Lower leg skin (tissue), 4 donors: ENCODE data around the gene FBXL22. TPM values are rescaled to one million over a fixed set of nuclear protein-coding genes. Genes with fewer than 3 reads are reported as not detected.

Source experiments
- DNase-seq, 2 donors: peaks; one replicate each; pipeline ENCODE4 v3.0.0-alpha.2; 2019; ENCODE audit warnings: low spot score in 2 of 2
- H3K4me3 ChIP-seq: fragments of 200-600 bp; sonication (generic); 2 replicates; pipeline ENCODE4 v1.5.1; 2017; ENCODE audit warnings: mild to moderate bottlenecking, low read depth; ENCODE audit not compliant: poor library complexity, severe bottlenecking
- CTCF ChIP-seq, 3 donors: fragments of 450-650 bp; IDR thresholded peaks; one replicate each; pipeline ENCODE4 v1.5.1; 2016; ENCODE audit warnings: antibody characterized with exemption in 3 of 3, mild to moderate bottlenecking in 3 of 3, moderate library complexity in 2 of 3
- POLR2A ChIP-seq, 2 donors: fragments of 450-650 bp; IDR thresholded peaks; one replicate each; pipeline ENCODE4 v1.6.1; 2016 to 2017; ENCODE audit warnings: antibody characterized with exemption in 2 of 2, mild to moderate bottlenecking in 1 of 2, moderate library complexity in 1 of 2
- WGBS, 2 donors: methylation state at CpG; one replicate each; pipeline ENCODE4 v1.1.5; 2018; 5-methylcytosine and 5-hydroxymethylcytosine counted together
- intact Hi-C: fragments of 100-400 bp; cut with DNase I; formaldehyde crosslinking; loops from one replicate; pipeline ENCODE4 v1.15.0; 2023; ENCODE audit warnings: low total_unique reads
- total RNA-seq, 4 donors: library from RNA; depleted of rRNA; stranded (reverse); fragments of >200 nt; gene quantifications; one replicate each; pipeline ENCODE4 v1.1.0, GENCODE V29; 2016

The FBXL22 gene
- total RNA-seq, 4 donors from 2014 or later, result 0.25 to 4.2 (median 1.2) TPM; not detected in 1

DNA sequence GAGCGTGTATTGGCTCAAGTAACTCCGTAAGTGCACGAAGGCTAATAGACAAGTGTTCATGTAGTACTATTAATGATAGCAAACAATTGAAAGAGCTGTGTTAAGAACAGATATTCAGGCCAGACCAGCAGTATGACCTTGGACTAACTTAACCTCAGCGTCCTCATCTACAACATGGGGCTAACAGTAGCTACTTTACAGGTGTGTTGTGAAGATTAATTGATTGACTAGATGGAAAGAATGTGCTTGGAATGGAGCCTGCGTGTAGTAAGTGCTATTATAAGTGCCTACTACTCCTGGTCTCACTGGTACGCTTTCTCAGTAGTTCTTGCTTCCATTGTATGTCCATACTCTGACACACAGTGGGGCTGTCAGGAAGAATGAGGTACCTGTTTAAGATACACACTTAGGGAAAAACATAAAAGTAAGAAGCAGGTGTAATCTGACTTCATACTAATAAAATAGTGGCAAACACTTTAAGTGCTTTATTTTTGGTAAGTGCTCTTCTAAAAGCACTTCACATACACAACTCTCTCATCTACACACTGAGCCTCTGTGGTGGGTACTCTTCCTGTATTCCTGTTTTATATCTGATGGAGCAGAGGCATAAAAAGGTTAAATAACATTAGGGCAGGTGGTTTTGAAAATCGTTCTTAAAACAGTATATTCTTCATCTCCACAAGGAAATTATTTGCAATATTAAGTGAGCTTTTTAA, 24.3 kb upstream of the FBXL22 start:
- WGBS, 2 donors, result 90 to 92% methylated on average over 7 of the region's 7 CpGs
- intact Hi-C loops, result no loop called here
- H3K4me3 ChIP-seq, result no peak overlapping the region
- TF ChIP-seq POLR2A (IDR thresholded peaks at IDR 0.05), result no peak
- TF ChIP-seq CTCF (IDR thresholded peaks at IDR 0.05), result no peak
- DNase-seq, result no peak

DNA sequence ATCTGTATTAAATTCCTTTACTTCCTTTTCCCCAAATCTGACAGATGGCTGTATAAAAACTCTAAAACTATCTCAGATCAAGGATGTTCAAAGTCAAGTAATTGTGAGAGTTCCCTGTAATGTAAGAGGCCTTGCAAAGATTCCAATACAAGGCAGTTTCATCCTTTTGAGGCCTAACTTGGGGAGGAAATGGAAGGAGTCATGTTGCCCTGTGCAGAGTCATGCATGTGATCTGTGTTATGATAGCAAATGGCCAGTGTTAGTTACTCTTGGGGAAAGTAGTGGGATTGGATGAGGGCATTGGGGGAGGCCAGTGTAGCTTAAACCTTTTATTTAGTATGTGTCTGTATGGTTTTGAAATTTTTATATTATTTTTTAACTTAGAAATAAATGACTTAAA, 23.7 kb upstream of the FBXL22 start:
- no peak overlapping the region for H3K4me3 ChIP-seq
- intact Hi-C loops, result no loop called here
- DNase-seq, result no peak
- TF ChIP-seq POLR2A (IDR thresholded peaks at IDR 0.05) (no peak), CTCF (IDR thresholded peaks at IDR 0.05) (no peak)

DNA sequence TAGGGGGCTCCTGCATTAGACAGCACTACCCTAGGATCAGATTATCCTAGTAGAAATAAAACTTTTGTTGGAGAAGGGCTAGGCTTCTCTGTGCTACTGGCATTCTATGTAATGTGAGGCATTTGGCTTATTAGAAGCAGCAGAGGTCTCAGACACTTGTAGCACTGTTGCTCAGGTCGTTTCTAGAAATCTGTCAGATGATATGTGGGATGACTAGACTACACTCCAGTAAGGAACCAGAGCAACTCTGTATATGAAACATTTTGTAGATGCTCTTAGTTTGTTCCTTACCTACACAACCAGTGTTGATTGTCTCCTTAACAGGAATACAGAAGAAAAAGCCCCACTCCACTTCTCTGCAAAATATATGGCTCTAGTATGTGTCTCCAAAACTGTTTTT, 21.9 kb upstream of the FBXL22 start:
- 44 to 63% methylated on average over 1 of the region's 1 CpG for WGBS, 2 donors

DNA sequence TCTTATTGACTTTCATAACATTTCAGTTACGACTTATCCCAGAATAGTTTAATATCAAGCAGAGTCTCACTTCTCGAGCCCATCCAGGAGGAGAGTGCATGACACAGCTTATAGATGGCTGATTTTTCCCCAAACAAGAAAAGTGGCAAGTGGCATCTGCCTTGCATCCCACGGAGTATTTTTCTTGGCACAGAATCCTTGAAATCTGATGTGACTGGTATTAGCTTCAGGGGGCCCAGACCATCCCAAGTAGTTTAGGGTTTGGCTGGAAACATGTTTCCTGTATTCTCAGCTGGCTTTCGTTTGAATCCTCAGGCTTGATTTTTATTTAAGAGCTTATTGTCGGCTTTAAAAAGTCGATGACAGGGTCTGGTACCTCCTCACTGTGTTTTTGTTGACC, 20.7 kb upstream of the FBXL22 start:
- intact Hi-C loops, result no loop called here
- no peak for DNase-seq
- 64 to 67% methylated on average over 6 of the region's 6 CpGs for WGBS, 2 donors
- H3K4me3 ChIP-seq, result no peak overlapping the region
- TF ChIP-seq CTCF (IDR thresholded peaks at IDR 0.05) (no peak), POLR2A (IDR thresholded peaks at IDR 0.05) (no peak)

More for the DNA sequence above, 21.9 kb upstream of the FBXL22 start:
- DNase-seq, result no peak
- intact Hi-C loops, result no loop called here
- no peak overlapping the region for H3K4me3 ChIP-seq
- TF ChIP-seq CTCF (IDR thresholded peaks at IDR 0.05) (no peak), POLR2A (IDR thresholded peaks at IDR 0.05) (no peak)

- intact Hi-C loops, result no loop called here
- TF ChIP-seq POLR2A (IDR thresholded peaks at IDR 0.05) (no peak), CTCF (IDR thresholded peaks at IDR 0.05) (no peak)
- no peak overlapping the region for H3K4me3 ChIP-seq
- no peak for DNase-seq
Measured at GRCh38 chr15:63582179-63582578, 15.0 kb upstream of the FBXL22 start.
